Ovary (tissue), 9 donors: ENCODE results near the gene SGPP1. TPM values are rescaled to one million over a fixed set of nuclear protein-coding genes. Genes with fewer than 3 reads are reported as not detected.

ENCODE experiments used
- DNase-seq, 5 donors: peaks; one replicate each; pipeline ENCODE4 v3.0.0-alpha.2; 2019 to 2020
- H3K27ac ChIP-seq, 2 donors: fragments of 200-600 bp; one replicate each; pipeline versions ENCODE4 v1.5.1 to v1.8.0; 2019 to 2022
- H3K27me3 ChIP-seq: fragments of 200-600 bp; one replicate; pipeline ENCODE4 v1.8.0; 2022
- H3K36me3 ChIP-seq: fragments of 200-600 bp; sonication (generic); one replicate; pipeline ENCODE4 v1.5.1; 2019
- H3K4me1 ChIP-seq: one replicate; pipeline ENCODE4 v1.8.1; 2013; ENCODE audit warnings: mild to moderate bottlenecking, moderate library complexity; ENCODE audit not compliant: insufficient read depth
- H3K4me3 ChIP-seq: fragments of 200-600 bp; sonication (generic); one replicate; pipeline ENCODE4 v1.5.1; 2017
- H3K9me3 ChIP-seq, 2 donors: fragments of 200-600 bp in 1 of 2; sonication (generic) in 1 of 2; one replicate each; pipeline versions ENCODE4 v1.5.1 to v1.8.1; 2013 to 2019; ENCODE audit warnings: mild to moderate bottlenecking in 1 of 2, moderate library complexity in 1 of 2
- CTCF ChIP-seq, 3 donors: fragments of 450-650 bp in 2 of 3; fragments of 200-600 bp in 1 of 3; IDR thresholded peaks; one replicate each; pipeline versions ENCODE4 v1.5.1 to v1.8.0; 2016 to 2022; ENCODE audit warnings: antibody characterized with exemption in 3 of 3, mild to moderate bottlenecking in 1 of 3
- EP300 ChIP-seq: sonication (generic); formaldehyde crosslinking; IDR thresholded peaks from one replicate; pipeline ENCODE4 v1.6.1; 2017; ENCODE audit warnings: antibody characterized with exemption
- POLR2A ChIP-seq: fragments of 450-650 bp; IDR thresholded peaks from one replicate; pipeline ENCODE4 v1.6.1; 2017; ENCODE audit warnings: antibody characterized with exemption, mild to moderate bottlenecking, moderate library complexity
- WGBS, 3 donors: extraction: QIAGEN DNeasy Blood & Tissue Kit in 1 of 3; methylation state at CpG; one replicate each; pipeline versions ENCODE4 v1.1.5 to v1.1.7; 2013 to 2017; 5-methylcytosine and 5-hydroxymethylcytosine counted together
- intact Hi-C, 4 donors: fragments of 100-400 bp; cut with DNase I; formaldehyde crosslinking; loops; one replicate each; pipeline versions ENCODE4 v1.11.0 to v1.15.1; 2022 to 2023
- polyA plus RNA-seq, 2 donors: library from polyadenylated mRNA; stranded (reverse); fragments of 200-250 nt in 1 of 2; fragments of 350-450 nt in 1 of 2; fragmentation: Illumina TruSeq in 1 of 2; extraction: RNeasy Lipid Tissue Mini Kit (QIAGEN cat#74804) in 1 of 2; gene quantifications; one replicate each; pipeline ENCODE4 v1.2.3, GENCODE V29; 2013 to 2014
- total RNA-seq, 7 donors: library from RNA; depleted of rRNA in 2 of 7; stranded (reverse); fragments of >200 nt in 2 of 7; fragmentation: NEBNext Ultra II Directional in 3 of 7; extraction: Animal tissue kit (Norgen Biotek cat#: 25700) in 3 of 7; gene quantifications; one replicate each; pipeline versions ENCODE4 v1.1.0 to v1.2.4, GENCODE V29; 2016 to 2023
- donor health status: DM: no; HTN: no; CAD: no; lungs with moderate emphysema.
- donor health status: DM: no; HTN: no; CAD: no.
- donor health status: Bipolar disorder and iron deficiency.
- donor health status: DM: yes; HTN: yes; CAD: no.
- donor health status: DM: no; HTN: no; CAD: no.
- donor health status: DM: yes; HTN: yes; CAD: no.

The SGPP1 gene
- total and polyA plus RNA-seq, 9 donors, result 7.6 to 18.4 (median 14.4) TPM

GRCh38 chr14:63701606-63702299 lies 26.1 kb downstream of the SGPP1 start:
- 95 to 98% (median 97%) methylated on average over 2 of the region's 2 CpGs for WGBS, 3 donors
- Histone ChIP-seq H3K27me3 (no peaks in the 10 kb centered on the region), H3K9me3 (no peaks in the 10 kb centered on the region), H3K36me3 (no peaks in the 10 kb centered on the region), H3K27ac (no peak overlapping the region), H3K4me3 (no peak overlapping the region), H3K4me1 (no peaks in the 10 kb centered on the region)
- TF ChIP-seq POLR2A, result no peak
- TF ChIP-seq EP300, result no peak
- no peak for TF ChIP-seq CTCF (IDR thresholded peaks at IDR 0.05)
- intact Hi-C loops, result no loop called here
- DNase-seq, result no peak

- H3K4me3 ChIP-seq, result no peak overlapping the region
- H3K9me3 ChIP-seq, result no peaks in the 10 kb centered on the region
- no peaks in the 10 kb centered on the region for H3K4me1 ChIP-seq
- DNase-seq, result no peak
- no peaks in the 10 kb centered on the region for H3K27me3 ChIP-seq
- H3K27ac ChIP-seq, result no peak overlapping the region
- TF ChIP-seq EP300 (no peak), CTCF (IDR thresholded peaks at IDR 0.05) (no peak), POLR2A (no peak)
- 92 to 96% (median 93%) methylated on average over 5 of the region's 5 CpGs for WGBS, 3 donors
- no peaks in the 10 kb centered on the region for H3K36me3 ChIP-seq
- intact Hi-C loops, result no loop called here
Measured at GRCh38 chr14:63692310-63693020, 35.4 kb downstream of the SGPP1 start.

GRCh38 chr14:63689132-63689531 lies 38.7 kb downstream of the SGPP1 start:
- Histone ChIP-seq H3K27ac (no peak overlapping the region), H3K4me3 (no peak overlapping the region), H3K36me3 (no peaks in the 10 kb centered on the region), H3K27me3 (no peaks in the 10 kb centered on the region), H3K4me1 (no peaks in the 10 kb centered on the region), H3K9me3 (no peaks in the 10 kb centered on the region)
- intact Hi-C loops, result no loop called here
- WGBS, 3 donors, result 80 to 87% (median 86%) methylated on average over 3 of the region's 3 CpGs
- no peak for DNase-seq
- no peak for TF ChIP-seq POLR2A
- no peak for TF ChIP-seq EP300
- TF ChIP-seq CTCF (IDR thresholded peaks at IDR 0.05), result no peak

- Histone ChIP-seq H3K4me3 (no peak overlapping the region), H3K27me3 (no peaks in the 10 kb centered on the region), H3K9me3 (no peaks in the 10 kb centered on the region), H3K4me1 (no peaks in the 10 kb centered on the region), H3K27ac (no peak overlapping the region), H3K36me3 (no peaks in the 10 kb centered on the region)
- no peak for TF ChIP-seq POLR2A
- no peak for TF ChIP-seq EP300
- TF ChIP-seq CTCF (IDR thresholded peaks at IDR 0.05), result no peak
- DNase-seq, result no peak
- intact Hi-C loops, result no loop called here
Measured at GRCh38 chr14:63686926-63687325, 40.9 kb downstream of the SGPP1 start.
